ENCODE results near the gene GYPA.
A peak's percentile ranks its signal among the peaks of the same experiment; 100 is the strongest.
"Not testable (repeated sequence)": the region's sequence is repeated elsewhere in the genome, so short reads cannot be mapped to it uniquely, and the experiment has no call there.

GYPA gene

GRCh38 chr4:144140594-144141295 is at the start of gene GYPA:
Gene GYPA (minus strand): TSS chr4:144140718. CDS start chr4:144140635, 83 bp downstream.
- not testable (repeated sequence) for DNase-seq (ENCODE audit: low read depth)

GRCh38 chr4:144190009-144190408 is 49.5 kb upstream of the GYPA start:
- DNase-seq (ENCODE audit: low read depth), result no peak

- no peak for DNase-seq (ENCODE audit: low read depth)
Measured at GRCh38 chr4:144189121-144189520, 48.6 kb upstream of the GYPA start.

- DNase-seq (ENCODE audit: low read depth), result no peak
Measured at GRCh38 chr4:144185086-144185485, 44.6 kb upstream of the GYPA start.

- DNase-seq (ENCODE audit: low read depth), result no peak
Measured at GRCh38 chr4:144183165-144183564, 42.6 kb upstream of the GYPA start.

GRCh38 chr4:144181391-144181790 is 40.9 kb upstream of the GYPA start:
- no peak for DNase-seq (ENCODE audit: low read depth)

GRCh38 chr4:144179152-144179739 is 38.7 kb upstream of the GYPA start:
- DNase-seq (ENCODE audit: low read depth), result no peak

- no peak for DNase-seq (ENCODE audit: low read depth)
Measured at GRCh38 chr4:144178414-144178813, 37.9 kb upstream of the GYPA start.

GRCh38 chr4:144176476-144176875 is 36.0 kb upstream of the GYPA start:
- DNase-seq (ENCODE audit: low read depth), result no peak

- peak; percentile 66 for DNase-seq (ENCODE audit: low read depth)
Measured at GRCh38 chr4:144174401-144175067, 34.0 kb upstream of the GYPA start.

GRCh38 chr4:144171697-144172096 is 31.2 kb upstream of the GYPA start:
- DNase-seq (ENCODE audit: low read depth), result no peak

GRCh38 chr4:144169211-144169610 is 28.7 kb upstream of the GYPA start:
- no peak for DNase-seq (ENCODE audit: low read depth)

- DNase-seq (ENCODE audit: low read depth), result no peak
Measured at GRCh38 chr4:144154044-144154443, 13.5 kb upstream of the GYPA start.

- peak; percentile 31 for DNase-seq (ENCODE audit: low read depth)
Measured at GRCh38 chr4:144142690-144143326, 2.3 kb upstream of the GYPA start.

GRCh38 chr4:144141493-144141892 is 975 bp upstream of the GYPA start:
- DNase-seq (ENCODE audit: low read depth), result no peak

- DNase-seq (ENCODE audit: low read depth), result not testable (repeated sequence)
Measured at GRCh38 chr4:144139991-144140390, 527 bp downstream of the GYPA start.

GRCh38 chr4:144139547-144139946 is 971 bp downstream of the GYPA start:
- not testable (repeated sequence) for DNase-seq (ENCODE audit: low read depth)

- DNase-seq (ENCODE audit: low read depth), result not testable (repeated sequence)
Measured at GRCh38 chr4:144138239-144138638, 2.3 kb downstream of the GYPA start.

- not testable (repeated sequence) for DNase-seq (ENCODE audit: low read depth)
Measured at GRCh38 chr4:144137137-144137931, 3.2 kb downstream of the GYPA start.

- not testable (repeated sequence) for DNase-seq (ENCODE audit: low read depth)
Measured at GRCh38 chr4:144136189-144136588, 4.3 kb downstream of the GYPA start.

- not testable (repeated sequence) for DNase-seq (ENCODE audit: low read depth)
Measured at GRCh38 chr4:144130167-144130566, 10.4 kb downstream of the GYPA start.

- not testable (repeated sequence) for DNase-seq (ENCODE audit: low read depth)
Measured at GRCh38 chr4:144129336-144129875, 11.1 kb downstream of the GYPA start.
